K562 (cell line): Measurements from ENCODE around the gene SORCS2.

Source experiments
- CBFA2T2 ChIP-seq: fragments of 450-650 bp; conservative IDR thresholded peaks from 2 replicates; pipeline ENCODE4 v1.6.1; 2017; ENCODE audit warnings: mild to moderate bottlenecking
- EZH2 ChIP-seq: IDR thresholded peaks from 2 replicates; pipeline ENCODE4 v1.6.1; 2012; ENCODE audit warnings: low read depth, mild to moderate bottlenecking, inconsistent platforms, low read length, borderline replicate concordance
- HSF4 ChIP-seq: fragments of 250-450 bp; sonication (Bioruptor Pico); IDR thresholded peaks from 2 replicates; pipeline ENCODE4 v2.1.2; 2022; ENCODE audit warnings: mild to moderate bottlenecking, moderate library complexity, borderline replicate concordance
- NCOA6 ChIP-seq: fragments of 450-650 bp; IDR thresholded peaks from 2 replicates; pipeline ENCODE4 v1.6.1; 2017; ENCODE audit warnings: mild to moderate bottlenecking
- NFYB ChIP-seq: IDR thresholded peaks from 2 replicates; pipeline ENCODE4 v1.6.1; 2011; ENCODE audit warnings: mild to moderate bottlenecking, moderate library complexity; ENCODE audit not compliant: insufficient read length; ENCODE audit errors: extremely low read depth
- POLR2A ChIP-seq: fragments of 450-650 bp; conservative IDR thresholded peaks from 2 replicates; pipeline ENCODE4 v1.6.1; 2016
- POLR2AphosphoS2 ChIP-seq: IDR thresholded peaks from 2 replicates; pipeline ENCODE4 v1.6.1; 2012; ENCODE audit warnings: low read length, improper control_type of control experiment
- RBM15 ChIP-seq: fragments of 200-400 bp; formaldehyde crosslinking; IDR thresholded peaks from 2 replicates; pipeline ENCODE4 v1.6.1; 2018; ENCODE audit warnings: mild to moderate bottlenecking, low read length, moderate library complexity; ENCODE audit not compliant: insufficient read depth
- SMARCB1 ChIP-seq: IDR thresholded peaks from 2 replicates; pipeline ENCODE4 v1.6.1; 2011; ENCODE audit warnings: improper control_type of control experiment, low read depth; ENCODE audit not compliant: insufficient read length
- ZNF197 ChIP-seq: fragments of 200-800 bp; sonication (Bioruptor generic); IDR thresholded peaks from 2 replicates; pipeline ENCODE4 v1.6.1; 2016; ENCODE audit warnings: low read depth, missing genetic modification characterization, missing compliant biosample characterization
- TF ChIP-seq, protein P1 (sequence below), 3 experiments: IDR thresholded peaks in 2 of 3; conservative IDR thresholded peaks in 1 of 3; 2 replicates each; pipeline ENCODE4 v1.5.1; 2011 to 2012; ENCODE audit warnings: low read length in 3 of 3, mild to moderate bottlenecking in 3 of 3, control low read depth in 2 of 3, improper control_type of control experiment in 1 of 3, inconsistent platforms in 1 of 3, low read depth in 1 of 3, mixed read lengths in 1 of 3, moderate library complexity in 1 of 3; ENCODE audit not compliant: insufficient read depth in 2 of 3
- TF ChIP-seq, protein P2 (sequence below): fragments of 250-450 bp; sonication (Bioruptor Pico); IDR thresholded peaks from 2 replicates; pipeline ENCODE4 v1.5.0; 2020; ENCODE audit warnings: mild to moderate bottlenecking, borderline replicate concordance

DNA sequence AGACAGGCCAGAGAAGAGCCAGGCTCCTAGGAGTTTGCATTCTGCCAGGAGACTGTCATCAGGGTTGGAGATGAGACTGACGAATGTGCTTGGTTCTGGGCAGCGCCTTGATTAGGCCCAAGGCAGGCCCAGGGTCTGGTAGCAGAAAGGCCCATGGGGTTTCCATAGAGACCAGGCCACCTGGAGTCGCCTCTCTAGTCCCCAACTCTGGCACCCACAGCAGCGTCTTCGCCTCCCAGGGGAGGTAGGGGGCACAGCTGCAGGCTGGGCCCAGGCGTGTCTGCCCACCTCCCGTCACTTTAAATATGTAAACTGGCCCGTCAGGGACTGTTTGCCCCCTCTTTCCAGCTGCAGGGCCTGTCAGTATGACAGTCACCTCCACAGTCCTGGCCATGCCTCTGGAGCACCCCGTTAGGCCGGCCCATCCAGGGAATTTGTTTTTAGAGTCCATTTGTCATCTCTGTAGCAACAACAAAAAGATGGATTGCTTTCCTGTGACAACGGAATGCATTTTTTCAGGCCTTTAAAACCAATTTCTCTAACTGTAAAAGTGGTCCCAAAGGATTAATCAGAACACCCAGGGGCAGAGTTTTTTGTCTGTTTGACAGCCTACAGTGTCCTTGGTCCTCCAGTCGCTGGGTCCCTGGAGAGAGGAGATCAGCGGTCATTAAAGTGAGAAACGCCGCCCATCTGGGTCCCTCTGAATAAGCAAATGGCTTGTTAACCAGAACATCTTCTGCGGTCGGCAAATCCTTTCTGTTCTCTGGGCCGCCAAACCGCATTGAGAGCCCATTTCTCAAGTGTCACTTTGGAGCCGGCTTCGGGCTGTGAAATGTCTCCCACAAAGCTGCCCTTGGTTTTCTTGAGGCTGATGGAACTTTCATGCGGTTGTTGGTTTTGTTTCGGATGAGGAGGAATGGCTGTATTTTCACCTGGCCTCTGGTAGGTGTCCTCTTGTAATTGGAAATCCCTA is 395.4 kb downstream of the SORCS2 start:
- TF ChIP-seq CBFA2T2 (no peak), HSF4 (CRISPR knock-in tag) (no peak), EZH2 (no peak), SMARCB1 (no peak), RBM15 (no peak), NFYB (no peak), POLR2A (no peak), ZNF197 (CRISPR knock-in tag) (no peak), POLR2AphosphoS2 (no peak), NCOA6 (no peak)
- TF ChIP-seq, protein P1, sequence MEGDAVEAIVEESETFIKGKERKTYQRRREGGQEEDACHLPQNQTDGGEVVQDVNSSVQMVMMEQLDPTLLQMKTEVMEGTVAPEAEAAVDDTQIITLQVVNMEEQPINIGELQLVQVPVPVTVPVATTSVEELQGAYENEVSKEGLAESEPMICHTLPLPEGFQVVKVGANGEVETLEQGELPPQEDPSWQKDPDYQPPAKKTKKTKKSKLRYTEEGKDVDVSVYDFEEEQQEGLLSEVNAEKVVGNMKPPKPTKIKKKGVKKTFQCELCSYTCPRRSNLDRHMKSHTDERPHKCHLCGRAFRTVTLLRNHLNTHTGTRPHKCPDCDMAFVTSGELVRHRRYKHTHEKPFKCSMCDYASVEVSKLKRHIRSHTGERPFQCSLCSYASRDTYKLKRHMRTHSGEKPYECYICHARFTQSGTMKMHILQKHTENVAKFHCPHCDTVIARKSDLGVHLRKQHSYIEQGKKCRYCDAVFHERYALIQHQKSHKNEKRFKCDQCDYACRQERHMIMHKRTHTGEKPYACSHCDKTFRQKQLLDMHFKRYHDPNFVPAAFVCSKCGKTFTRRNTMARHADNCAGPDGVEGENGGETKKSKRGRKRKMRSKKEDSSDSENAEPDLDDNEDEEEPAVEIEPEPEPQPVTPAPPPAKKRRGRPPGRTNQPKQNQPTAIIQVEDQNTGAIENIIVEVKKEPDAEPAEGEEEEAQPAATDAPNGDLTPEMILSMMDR (IDR thresholded peaks at IDR 0.05 in 2 of 3, conservative IDR thresholded peaks at IDR 0.05 in 1 of 3; ENCODE audit: insufficient read depth in 2 of 3, low read depth in 1 of 3, low read length in 3 of 3) = no peak
- TF ChIP-seq, protein P2, sequence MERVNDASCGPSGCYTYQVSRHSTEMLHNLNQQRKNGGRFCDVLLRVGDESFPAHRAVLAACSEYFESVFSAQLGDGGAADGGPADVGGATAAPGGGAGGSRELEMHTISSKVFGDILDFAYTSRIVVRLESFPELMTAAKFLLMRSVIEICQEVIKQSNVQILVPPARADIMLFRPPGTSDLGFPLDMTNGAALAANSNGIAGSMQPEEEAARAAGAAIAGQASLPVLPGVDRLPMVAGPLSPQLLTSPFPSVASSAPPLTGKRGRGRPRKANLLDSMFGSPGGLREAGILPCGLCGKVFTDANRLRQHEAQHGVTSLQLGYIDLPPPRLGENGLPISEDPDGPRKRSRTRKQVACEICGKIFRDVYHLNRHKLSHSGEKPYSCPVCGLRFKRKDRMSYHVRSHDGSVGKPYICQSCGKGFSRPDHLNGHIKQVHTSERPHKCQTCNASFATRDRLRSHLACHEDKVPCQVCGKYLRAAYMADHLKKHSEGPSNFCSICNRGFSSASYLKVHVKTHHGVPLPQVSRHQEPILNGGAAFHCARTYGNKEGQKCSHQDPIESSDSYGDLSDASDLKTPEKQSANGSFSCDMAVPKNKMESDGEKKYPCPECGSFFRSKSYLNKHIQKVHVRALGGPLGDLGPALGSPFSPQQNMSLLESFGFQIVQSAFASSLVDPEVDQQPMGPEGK = no peak
